NK-92 (cell line): ENCODE measurements around the gene HMOX2.

Experiments
- DNase-seq: peaks from one replicate; lab custom pipeline; 2025; ENCODE audit not compliant: unreplicated experiment; lab: John Stamatoyannopoulos, UW

Gene HMOX2

DNA sequence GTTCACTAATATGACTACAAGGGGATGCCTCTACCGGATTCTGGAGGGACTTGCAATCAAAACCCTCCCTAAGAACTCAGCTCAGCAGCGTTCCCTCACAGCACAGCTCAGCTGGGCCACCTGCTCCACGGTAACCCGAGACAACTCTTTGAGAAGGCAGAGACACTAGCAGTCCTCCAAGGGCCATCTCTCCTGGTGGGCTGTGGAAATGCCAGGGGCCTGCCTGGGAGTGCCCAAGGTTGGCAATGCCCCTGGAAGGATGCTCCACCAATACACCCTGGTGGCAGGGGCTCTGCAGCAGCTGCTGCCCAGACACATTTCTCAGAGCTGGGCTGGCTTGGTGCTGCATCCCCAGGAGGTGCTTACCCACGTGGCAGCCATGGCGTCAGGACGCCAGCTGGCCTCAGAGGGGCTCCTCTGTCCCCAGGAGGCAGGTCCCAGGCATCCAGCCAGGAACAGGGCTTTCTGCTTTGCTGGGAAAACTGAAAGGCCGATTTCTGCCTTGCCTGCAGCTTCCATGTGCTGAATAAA, 45.9 kb downstream of the HMOX2 start:
- no peak for DNase-seq

DNA sequence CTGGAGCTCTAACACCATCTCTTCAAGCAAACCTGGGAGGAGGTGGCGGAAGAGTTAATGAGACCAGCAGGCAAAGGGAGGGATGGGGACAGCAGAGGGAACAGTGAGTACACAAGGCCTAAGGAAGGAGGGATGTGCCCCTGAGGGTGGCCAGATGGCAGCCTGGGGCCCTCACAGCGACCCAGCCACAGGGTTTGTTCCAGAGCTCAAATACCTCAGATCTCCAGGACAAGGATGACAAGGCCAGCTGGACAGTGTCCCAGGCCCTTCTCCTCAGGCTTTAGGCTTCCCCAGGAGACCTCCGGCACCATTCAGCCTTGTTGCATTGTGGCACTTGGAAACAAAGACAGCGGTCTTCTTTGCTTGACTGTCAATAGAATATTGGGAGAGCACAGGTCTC, 47.5 kb downstream of the HMOX2 start:
- DNase-seq: no peak

DNA sequence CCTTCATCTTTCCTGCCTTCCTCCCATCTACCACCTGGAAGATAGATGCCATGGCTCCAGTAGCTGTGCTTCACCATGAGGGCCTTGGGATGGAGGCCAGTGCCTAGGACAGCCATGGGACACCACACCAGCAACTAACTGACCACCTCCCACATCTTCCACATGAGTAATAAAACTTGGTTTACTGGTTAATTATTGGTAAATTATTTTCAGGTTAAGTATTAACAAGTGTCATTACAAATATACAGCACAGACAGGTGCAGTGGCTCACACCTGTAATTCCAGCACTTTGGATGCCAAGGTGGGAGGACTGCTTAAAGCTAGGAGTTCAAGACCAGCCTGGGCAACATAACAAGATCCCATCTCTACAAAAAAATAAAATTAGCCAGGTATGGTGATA, 48.4 kb downstream of the HMOX2 start:
- DNase-seq: no peak

DNA sequence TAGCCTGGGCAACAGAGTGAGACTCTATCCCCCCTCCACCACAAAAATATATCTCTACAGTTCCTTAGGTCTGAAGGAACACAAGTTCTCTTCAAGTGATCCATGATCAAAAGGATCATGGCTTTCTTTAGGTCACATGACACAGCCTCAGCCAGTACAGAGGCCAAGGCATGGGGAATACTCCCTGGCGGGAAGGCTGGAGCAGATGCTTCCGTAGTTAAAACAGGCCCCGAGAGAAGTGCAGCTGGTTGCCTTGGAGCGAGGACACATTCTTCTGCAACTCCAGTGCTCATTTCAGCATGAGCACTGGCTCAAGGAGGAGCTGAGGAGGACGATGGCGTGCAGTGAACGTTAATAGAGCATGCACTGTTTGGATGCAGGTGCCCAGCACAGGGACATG, 48.9 kb downstream of the HMOX2 start:
- no peak for DNase-seq

DNA sequence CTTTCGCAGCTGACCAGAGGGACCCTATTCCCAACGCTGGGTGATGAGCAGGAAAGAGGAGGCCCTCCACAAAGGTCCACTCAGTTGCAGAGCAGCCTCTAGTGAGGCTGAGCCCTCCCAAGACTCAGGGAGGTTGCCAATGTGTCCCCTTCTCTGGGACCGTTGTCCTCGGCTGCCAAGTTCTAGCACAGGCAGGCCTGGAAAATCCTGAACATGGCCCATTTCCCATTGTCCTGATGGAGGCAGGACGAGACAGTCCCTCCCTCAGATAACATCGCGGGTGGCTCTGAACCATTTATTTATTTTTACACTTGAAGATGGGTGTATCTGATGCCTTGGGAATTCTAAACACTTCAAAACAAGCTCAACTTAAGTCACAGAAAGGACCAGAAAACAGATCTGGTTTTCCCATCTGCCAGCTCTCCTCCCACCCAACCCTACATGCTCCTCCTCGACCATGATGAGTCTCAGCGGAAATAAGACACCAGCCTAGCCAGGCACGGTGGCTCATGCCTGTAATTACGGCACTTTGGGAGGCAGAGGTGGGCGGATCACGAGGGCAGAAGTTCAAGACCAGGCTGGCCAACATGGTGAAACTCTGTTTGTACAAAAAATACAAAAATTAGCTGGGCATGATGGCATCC, 49.6 kb downstream of the HMOX2 start:
- no peak for DNase-seq

DNA sequence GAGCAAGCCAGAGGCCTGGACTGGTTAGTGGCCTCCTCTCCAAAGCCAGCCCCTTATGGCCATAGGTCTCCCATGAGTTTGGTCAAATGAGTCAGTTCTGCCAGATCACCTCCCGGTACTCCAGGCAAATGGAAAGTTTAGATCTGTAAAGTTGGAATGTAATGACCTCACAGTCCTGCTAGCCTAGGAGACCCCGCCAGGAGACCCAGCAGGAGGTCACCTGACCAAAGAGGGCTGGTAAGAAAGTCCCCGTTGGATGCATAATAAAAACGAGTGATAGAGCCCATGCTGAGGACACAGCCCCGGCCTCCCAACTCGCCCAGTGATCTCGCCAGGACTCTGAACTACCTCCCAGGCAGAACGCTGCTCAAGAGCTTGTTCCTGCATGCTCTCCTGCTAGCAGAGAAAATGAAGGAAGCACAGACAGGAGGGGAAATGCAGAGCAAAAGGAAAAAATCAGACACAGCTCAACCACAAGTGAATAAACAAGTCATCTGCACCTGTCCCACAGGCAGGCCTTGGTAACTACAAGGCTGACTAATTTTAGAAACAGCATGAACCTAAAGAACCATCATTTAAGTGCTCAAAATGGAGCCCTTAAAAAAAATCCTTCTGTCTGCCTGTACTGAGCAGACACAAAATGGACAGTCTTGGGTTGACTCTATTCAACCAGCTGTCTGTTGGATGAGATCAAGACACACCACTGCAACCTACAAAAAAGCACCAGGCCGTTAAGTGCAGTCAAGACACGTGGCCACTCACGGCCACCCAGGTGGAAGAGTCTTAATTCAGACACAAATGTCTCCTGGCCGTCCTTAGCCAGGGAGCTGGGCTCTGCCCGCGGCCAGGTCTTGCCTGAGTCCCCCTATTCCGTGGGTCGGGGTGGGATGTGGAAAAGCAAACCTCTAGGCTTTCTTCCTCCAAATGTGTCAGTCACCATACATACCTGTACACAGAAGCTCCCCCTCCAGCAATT, 53.2 kb downstream of the HMOX2 start:
- no peak for DNase-seq

DNA sequence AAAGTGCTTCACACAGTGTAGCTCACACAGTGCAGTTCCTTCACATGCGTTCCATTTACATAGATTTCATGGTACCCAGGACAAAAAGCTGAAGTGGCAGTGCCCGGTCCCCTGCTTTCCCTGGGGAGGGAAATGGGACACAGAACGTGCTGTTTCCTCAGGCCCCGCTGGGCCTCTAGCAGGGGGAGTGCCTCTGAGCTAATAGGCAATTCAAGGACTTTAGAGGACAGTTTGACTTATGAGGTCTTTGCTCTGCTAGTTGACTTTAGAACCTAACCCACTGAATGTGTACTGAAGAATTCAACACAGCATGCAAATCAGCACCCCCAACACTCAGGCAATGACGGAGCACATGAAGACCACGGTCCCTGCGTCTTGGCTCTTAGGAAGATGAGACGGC, 55.6 kb downstream of the HMOX2 start:
- DNase-seq: no peak

DNA sequence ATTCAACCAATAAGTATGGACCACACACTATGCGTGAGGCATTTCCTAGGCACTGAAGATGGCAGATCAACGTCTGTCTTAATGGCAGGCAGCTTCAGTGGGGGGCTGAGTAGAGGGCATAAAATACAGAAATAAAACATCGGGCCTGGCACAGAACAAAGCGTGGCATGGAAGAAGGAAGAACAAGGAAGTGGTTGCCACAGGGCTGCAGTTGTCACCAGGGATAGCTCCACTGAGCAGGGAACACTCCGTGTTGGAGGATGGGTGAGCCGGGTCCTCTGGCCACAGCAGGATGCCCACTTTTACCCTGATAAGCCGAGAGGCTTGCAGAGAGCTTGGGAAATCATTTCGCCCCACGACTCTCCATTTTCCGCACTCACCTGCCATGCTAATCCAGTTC, 56.0 kb downstream of the HMOX2 start:
- no peak for DNase-seq

DNA sequence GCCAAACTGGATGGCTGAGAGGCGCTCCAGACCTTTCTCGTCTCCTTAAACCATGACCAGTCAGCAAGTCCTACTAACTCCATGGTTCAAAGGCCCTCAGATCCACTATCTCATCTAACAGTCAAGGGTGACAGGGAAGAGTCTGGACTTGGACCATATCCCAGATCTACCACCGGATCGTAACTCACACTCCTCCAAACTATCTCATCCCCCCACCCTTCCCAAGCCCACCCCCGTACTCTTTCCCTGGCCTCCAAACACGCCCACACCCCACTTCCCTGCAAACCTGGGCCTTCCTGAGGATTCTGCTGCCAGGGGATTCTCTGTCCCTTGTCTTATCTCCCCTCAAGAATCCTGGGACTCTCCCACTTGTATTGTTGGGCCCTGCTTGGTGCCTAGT, 57.3 kb downstream of the HMOX2 start:
- DNase-seq: no peak

DNA sequence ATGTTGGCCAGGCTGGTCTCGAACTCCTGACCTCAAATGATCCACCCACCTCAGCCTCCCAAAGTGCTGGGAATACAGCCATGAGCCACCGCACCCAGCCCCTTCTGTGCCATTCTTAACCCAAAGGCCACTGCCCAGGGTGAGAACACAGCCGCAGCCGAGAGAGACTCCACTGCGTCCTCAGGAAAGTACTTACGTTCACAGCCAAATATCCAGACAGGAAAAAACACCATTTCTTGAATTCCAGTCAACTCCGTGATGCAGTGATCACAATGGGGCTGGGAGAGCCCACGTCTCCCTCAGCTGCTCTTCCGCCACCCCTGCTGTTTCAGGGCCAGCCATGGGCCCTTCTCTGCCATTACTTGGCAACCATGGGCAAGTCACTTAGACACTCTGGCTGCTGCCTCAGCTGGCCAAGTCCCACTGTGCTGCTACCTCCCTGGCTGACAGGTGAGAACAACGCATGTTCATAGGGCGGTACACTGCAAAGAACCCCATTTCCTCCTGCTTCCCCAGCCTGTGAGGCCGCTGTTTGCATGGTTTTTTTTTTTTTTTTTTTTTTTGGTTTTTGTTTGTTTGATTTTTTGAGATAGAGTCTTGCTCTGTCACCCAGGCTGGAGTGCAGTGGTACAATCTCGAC, 58.1 kb downstream of the HMOX2 start:
- DNase-seq: no peak

DNA sequence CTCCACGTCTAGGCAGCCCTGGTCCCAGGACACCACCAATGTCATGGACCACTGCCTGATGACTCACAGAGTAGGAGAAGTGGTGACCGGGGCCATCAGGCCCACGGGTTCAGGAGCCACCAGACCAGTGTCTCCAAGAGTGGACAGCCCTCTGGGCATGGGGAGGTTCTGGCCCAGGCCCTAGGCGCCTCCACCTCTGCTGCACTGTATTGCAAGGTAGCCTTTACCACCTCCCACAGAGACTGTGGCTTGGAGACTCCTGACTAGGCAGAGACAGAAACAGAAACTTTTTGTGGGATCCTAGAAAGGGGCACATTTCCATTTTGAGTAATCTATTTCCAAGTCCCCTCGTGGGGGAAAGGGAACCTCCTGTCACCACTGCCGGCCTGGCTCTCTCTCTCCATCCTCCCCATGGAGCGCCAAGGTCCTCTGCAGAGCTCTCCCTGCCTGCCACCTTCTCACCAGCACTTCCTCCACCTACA, 59.5 kb downstream of the HMOX2 start:
- DNase-seq: no peak

DNA sequence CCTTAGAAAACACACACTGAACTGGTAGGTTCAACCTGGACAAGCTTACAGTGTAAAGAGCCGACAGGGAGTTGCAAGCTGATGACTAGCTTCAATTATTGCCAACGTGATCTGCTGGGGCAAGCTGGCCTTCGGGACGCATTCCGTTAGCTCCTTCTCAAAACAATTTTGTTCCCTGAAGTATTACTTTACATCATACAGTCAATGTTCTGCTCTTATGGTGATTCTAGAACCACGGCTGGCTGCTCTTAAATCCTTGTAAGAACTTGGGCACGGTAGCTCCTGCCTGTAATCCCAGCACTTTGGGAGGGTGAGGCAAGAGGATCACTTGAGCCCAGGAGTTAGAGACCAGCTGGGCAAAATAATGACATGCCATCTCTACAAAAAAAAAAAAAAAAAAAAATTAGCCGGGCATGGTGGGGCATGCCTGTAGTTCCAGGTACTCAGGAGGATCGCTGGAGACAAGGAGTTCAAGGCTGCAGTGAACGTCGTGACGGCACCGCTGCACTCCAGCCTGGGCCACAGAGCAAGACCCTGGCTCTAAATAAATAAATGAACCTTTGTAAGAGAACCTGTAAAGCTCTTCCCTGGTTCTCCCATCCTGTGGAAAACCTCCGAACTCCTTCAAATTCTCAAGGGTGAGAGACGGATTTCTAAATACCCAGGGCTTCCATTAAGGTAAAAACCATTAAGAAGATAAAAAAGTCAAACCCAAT, 60.4 kb downstream of the HMOX2 start:
- no peak for DNase-seq

DNA sequence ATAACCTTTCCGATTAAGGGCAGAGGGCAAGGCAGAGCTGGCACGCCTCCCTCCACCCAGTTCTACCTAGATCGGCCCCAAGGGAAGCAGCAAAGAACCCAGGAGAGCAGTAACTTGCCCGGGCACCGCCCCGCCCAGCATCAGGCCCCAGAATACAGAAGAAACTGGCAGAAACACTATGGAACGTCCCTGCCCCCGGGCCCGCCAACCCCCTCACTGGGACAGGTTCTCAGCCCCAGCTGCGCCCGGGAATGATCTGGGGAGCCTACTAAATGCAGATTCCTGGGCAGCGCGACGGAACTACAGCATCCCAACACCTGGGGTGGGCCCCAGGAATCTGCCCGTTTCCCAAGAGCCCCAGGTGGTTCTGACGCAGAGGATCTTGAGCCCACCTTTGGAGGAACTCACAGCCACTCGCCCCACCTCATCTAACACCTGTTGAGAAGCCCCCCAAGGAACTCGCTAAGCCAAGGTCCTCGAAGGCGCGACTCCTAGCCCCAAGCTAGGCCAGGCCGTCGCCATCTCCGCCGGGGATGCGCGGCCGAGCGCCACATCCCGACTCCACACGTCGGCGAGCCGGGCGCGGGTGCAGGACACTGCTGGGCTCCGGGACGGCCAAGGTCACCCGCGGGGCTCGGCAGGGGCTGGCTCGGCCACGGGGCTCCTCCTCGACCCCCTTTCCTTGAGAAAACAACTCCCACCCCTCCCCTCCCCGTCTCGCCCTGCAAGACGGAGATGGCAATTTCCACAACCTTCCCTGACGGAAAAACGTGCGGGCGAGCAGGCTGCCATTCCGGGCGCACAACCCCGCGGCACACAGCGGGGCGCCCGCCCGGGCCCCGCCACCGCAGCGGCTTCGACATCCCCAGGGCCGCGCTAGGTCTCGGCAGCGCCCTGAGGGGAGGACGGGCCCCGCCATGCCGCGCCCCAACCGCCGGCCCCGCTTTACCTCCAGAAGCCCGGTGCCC, 61.5 kb downstream of the HMOX2 start:
- no peak for DNase-seq

DNA sequence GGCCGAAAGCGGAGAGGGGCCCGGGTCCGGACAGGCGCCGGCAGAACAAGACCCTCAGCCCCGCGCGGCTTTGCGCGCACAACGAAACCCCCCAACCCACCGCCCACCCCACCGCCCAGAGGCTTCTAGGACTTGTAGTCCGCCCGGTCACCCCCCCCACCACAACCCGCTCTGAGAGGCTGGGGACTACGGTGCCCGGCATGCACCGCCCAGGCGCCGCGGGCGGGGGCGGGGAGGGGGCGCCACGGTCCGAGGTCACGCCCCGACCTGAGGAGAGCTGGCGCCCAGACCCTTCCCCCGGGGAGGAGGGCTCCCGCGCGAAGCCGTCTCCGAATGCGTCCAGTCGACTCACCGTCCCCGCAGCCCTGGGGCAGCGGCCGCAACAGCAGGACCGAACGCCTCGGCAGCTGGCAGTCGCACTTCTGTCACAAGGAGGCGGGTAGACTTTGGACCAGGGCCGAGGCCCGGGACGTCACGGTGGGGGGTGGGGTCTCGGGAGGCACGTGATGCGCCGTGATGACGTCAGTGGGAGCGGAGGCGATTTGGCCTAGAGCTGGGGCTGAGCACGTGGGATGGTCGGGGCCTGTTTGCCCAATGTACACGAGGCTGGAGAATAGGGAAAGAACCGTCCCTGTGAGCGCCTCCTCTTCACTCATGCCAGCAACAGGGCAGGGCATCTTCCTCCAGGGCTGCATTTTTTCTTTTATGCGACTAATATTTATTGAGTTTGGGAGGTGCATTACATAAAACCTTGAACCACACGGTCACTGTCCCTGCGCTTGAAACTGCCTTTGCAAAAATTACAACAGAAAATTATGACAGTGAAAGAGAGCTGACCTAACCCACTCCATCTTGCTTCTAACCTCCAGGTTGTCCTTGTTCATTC, 62.4 kb downstream of the HMOX2 start, which contains the start of gene CDIP1:
Gene CDIP1, minus strand, starts transcription at position 424 of the 886 bp plus-strand sequence. CDS start 24,643 bp downstream, outside the sequence.
- peak; percentile 37 for DNase-seq

DNA sequence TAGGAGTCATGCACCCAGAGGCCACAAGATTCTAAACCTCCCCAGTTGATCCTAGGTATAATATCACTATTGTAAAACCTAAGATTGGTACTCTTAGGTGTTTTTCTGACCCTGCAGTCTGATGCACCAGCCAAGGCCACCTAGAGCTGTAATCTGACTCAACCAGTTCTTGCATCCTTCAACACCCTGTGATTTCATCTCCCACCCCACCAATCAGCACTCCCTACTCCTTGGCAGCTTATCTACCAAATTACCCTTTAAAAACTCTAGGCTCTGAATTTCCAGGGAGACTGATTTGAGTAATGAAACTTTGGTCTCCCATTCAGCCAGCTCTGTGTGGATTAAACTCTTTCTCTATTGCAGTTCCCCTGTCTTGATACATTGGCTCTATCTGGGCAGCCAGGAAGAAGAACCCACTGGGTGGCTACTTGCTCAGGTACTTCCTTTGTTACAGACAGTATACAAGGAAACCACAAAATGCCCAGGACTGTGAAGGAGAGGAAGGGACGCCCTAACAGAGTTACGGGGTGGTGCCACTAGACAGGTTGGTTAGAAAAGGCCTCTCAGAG, 63.6 kb downstream of the HMOX2 start:
- no peak for DNase-seq

DNA sequence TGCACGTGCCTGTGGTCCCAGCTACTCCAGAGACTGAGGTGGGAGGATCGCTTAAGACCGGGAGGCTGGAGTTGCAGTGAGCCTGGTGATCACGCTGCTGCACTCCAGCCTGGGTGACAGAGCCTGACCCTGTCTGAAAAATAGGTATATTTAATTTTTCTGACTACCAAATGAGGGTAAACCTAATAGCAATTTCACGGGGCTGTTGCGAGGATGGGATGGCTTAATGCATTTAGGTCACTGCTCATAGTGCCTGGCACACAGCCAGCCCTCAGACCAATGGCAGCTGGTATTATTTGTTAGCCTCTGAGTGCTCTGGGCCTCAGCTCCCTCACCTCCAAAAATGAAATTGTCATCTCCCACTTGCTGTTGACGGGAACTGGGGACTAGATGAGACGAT, 68.3 kb downstream of the HMOX2 start:
- no peak for DNase-seq

DNA sequence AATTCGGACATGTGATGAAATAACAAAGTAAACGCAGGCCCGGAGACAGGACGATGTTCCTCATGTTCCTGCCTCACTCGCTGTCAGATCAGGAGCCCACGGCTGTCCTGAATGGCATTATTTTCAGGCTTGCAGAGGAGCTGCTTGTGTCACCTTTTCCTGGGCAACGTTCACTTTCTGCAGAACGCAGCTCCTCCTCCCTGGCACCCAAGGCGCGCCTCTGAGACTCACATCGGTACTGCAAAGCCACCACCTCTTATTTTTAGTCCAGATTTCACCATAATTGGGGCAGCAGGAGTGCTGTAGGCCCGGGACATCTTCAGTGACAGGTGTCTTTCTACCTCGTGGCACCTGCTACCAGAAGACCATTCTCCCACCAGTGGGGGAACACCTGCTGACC, 71.9 kb downstream of the HMOX2 start:
- no peak for DNase-seq

DNA sequence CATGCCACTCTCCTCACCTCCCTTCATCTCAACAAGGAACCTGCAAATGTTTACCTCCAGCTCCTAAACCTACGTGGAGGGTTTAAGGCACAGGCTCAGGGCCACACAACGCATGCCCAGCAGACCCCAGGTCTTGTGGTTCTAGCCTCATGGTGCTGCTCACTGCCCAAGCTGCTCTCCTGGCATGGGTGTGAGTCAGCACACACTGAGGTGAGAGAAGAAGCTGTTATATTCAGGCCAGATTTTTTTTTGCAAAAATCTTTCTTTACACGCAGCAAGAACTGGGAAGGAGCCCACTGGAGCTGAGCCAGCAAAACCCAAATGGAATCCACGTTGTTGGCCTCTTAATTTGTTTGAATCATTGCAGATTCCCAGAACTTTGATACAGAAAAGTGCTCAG, 74.4 kb downstream of the HMOX2 start:
- no peak for DNase-seq
